Right ventricle myocardium inferior (tissue), 1 donor: Measurements from ENCODE around the gene EIF5. TPM values are rescaled to one million over a fixed set of nuclear protein-coding genes. Genes with fewer than 3 reads are reported as not detected.

Experiments used
- ATAC-seq: fragments of 200-7000 bp; cut with Tn5 transposase; one replicate; pipeline ENCODE4 v1.9.1; 2020; ENCODE audit warnings: mild to moderate bottlenecking, moderate library complexity
- DNase-seq: peaks from one replicate; pipeline ENCODE4 v3.0.0; 2021; ENCODE audit errors: missing footprints
- intact Hi-C: fragments of 100-400 bp; cut with DNase I; formaldehyde crosslinking; loops from one replicate; pipeline ENCODE4 v1.11.0; 2022
- total RNA-seq: library from RNA; stranded (reverse); fragmentation: NEBNext Ultra II Directional; extraction: Animal tissue kit (Norgen Biotek cat#: 25700); gene quantifications from one replicate; pipeline ENCODE4 v1.2.1, GENCODE V29; 2021
- donor health status: DM: no; HTN: yes; CAD: no; lungs with severe emphysema.

The EIF5 gene
- total RNA-seq, 1 donor from 2014 or later = 252 TPM

GRCh38 chr14:103385152-103385928 lies 51.3 kb downstream of the EIF5 start, which contains the start of gene MARK3:
TSS of gene MARK3 (plus strand) at chr14:103385415. CDS start at chr14:103386030, 615 bp downstream.
- intact Hi-C loops = loop anchor here (2.0 kb wide), 1 partner anchor 51 kb away; the partner anchor contains the start of gene EIF5
- ATAC-seq (peak; percentile 99), DNase-seq (peak; percentile 99)

- intact Hi-C loops = loop anchor here (2.0 kb wide), 1 partner anchor 51 kb away; the partner anchor contains the start of gene EIF5
- ATAC-seq = no peak
- no peak for DNase-seq
Observed at GRCh38 chr14:103385929-103386712, 52.1 kb downstream of the EIF5 start.

GRCh38 chr14:103386713-103387329 lies 52.8 kb downstream of the EIF5 start:
- intact Hi-C loops = no loop called here
- DNase-seq (no peak), ATAC-seq (no peak)

DNA sequence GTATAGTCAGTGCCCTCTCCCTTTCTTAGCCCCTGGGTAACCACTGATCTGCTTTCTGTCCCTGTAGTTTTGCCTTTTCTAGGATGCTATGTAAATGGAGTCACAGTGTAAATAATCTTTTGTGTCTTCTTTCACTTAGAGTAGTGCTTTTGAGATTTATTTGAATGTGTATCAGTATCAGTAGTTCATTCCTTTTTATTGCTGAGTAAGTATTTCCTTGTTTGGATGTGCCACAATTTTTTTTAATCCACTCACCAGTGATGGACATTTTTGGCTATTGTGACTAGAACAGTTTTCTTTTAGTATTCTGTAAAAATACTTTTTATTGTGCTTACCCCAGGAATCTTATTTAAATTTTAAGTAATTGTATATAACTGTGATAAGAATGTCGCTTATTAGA lies 54.6 kb downstream of the EIF5 start:
- DNase-seq (no peak), ATAC-seq (no peak)
- intact Hi-C loops = no loop called here

- intact Hi-C loops = loop anchor here (5.0 kb wide), 2 partner anchors 37 to 57 kb away; no protein-coding TSS in a partner anchor
- ATAC-seq (no peak), DNase-seq (no peak)
Observed at GRCh38 chr14:103390605-103391004, 56.6 kb downstream of the EIF5 start.

- ATAC-seq (no peak), DNase-seq (no peak)
- intact Hi-C loops = loop anchor here (5.0 kb wide), 2 partner anchors 36 to 56 kb away; no protein-coding TSS in a partner anchor
Observed at GRCh38 chr14:103391048-103391447, 57.0 kb downstream of the EIF5 start.

- ATAC-seq (no peak), DNase-seq (no peak)
- intact Hi-C loops = loop anchor here (5.0 kb wide), 2 partner anchors 35 to 55 kb away; no protein-coding TSS in a partner anchor
Observed at GRCh38 chr14:103392106-103392505, 58.1 kb downstream of the EIF5 start.

- intact Hi-C loops = loop anchor here (5.0 kb wide), 2 partner anchors 35 to 55 kb away; no protein-coding TSS in a partner anchor
- ATAC-seq (no peak), DNase-seq (no peak)
Observed at GRCh38 chr14:103392572-103392971, 58.5 kb downstream of the EIF5 start.

DNA sequence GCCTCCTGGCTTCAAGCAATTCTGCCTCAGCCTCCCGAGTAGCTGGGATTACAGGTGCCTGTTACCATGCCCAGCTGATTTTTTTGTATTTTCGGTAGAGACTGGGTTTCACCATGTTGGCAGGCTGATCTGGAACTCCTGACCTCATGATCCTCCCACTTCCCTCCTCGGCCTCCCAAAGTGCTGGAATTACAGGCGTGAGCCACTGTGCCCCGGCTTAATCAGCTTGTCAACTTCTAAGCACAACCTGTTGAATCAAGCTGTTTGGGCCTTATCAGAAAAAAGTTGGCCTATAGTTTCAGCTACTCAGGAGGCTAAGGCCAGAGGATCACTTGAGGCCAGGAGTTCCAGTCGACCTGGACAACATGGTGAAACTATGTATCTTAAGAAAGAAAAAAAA lies 59.0 kb downstream of the EIF5 start:
- intact Hi-C loops = loop anchor here (5.0 kb wide), 2 partner anchors 34 to 54 kb away; no protein-coding TSS in a partner anchor
- no peak for ATAC-seq

DNA sequence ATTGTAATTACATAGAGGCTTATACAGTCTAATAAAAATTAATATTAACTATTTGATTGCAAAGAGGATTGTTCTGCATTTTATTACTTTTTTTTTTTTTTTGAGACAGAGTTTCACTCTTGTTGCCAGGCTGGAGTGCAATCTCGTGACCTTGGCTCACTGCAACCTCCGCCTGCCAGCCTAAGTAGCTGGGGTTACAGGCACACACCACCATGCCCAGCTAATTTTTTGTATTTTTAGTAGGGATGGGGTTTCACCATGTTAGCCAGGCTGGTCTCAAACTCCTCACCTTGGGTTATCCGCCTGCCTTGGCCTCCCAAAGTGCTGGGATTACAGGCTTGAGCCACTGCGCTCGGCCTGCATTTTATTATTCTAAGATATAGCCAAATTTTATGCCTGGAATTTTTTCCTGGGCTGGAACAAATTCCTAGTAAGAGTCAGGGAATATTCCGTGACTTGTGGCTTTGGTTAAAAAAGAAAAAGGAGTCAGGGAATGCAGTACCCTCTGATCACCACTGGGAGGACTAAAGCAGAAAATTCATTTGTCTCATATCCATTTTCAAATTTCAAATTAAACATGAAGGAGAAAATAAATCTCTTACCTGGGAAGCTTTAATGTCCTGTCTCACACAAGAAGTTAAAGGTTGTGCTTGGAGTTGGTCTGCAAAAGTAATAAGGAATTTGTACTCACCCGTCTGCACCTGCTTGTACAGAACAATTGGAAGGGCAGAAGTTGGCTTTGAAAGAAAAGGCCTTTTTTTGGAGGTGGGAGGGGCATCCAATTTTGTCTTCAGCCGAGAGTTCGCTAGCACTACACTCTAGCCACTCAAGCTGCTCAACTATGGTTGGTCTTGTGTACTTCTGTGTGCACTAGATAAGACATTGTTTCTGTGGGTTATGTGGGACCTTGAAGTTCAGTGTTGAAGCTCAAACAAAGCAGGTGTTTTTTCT lies 59.9 kb downstream of the EIF5 start:
- DNase-seq (no peak), ATAC-seq (peak; percentile 39)
- intact Hi-C loops = loop anchor here (5.0 kb wide), 2 partner anchors 33 to 53 kb away; no protein-coding TSS in a partner anchor

More for the DNA sequence above, 59.0 kb downstream of the EIF5 start:
- DNase-seq = no peak

Other genes starting within 250 kb of the EIF5 start
- 1.2 TPM for gene EXOC3L4, start 239.5 kb upstream of the EIF5 start, total RNA-seq
- gene TNFAIP2, start 210.8 kb upstream of the EIF5 start, total RNA-seq = 56.5 TPM
- 123 TPM for gene MARK3, start 51.2 kb downstream of the EIF5 start, total RNA-seq
- 577 TPM for gene CKB, start 188.6 kb downstream of the EIF5 start, total RNA-seq
- gene TRMT61A, start 195.0 kb downstream of the EIF5 start, total RNA-seq = 5.6 TPM
- gene BAG5, start 228.4 kb downstream of the EIF5 start, total RNA-seq = 16.1 TPM
- 49.3 TPM for gene COA8, start 228.7 kb downstream of the EIF5 start, total RNA-seq